PC-9 (cell line): Measurements from ENCODE around the gene E2F1. TPM values are rescaled to one million over a fixed set of nuclear protein-coding genes. Genes with fewer than 3 reads are reported as not detected.

Experiments
- BruUV-seq: library from RNA; stranded (reverse); fragments of 400-500 nt; replicated peaks from 2 replicates; lab custom pipeline; 2021; lab: Mats Ljungman, UMichigan
- CTCF ChIA-PET: fragments of 300-600 bp; sonication (Branson Sonifier 250); formaldehyde crosslinking; loops from one replicate; lab custom pipeline; 2022; ENCODE audit warnings: antibody characterized with exemption; lab: Charles Lee
- POLR2A ChIA-PET: fragments of 300-600 bp; sonication (Branson Sonifier 250); formaldehyde crosslinking; loops from one replicate; lab custom pipeline; 2022; ENCODE audit warnings: antibody characterized with exemption; ENCODE audit not compliant: unreplicated experiment; lab: Charles Lee
- DNase-seq, 2 experiments: peaks; one replicate each; pipeline versions ENCODE4 v3.0.0 to v3.0.0-alpha.2; 2015 to 2022; ENCODE audit warnings: mixed read lengths in 1 of 2
- H2AFZ ChIP-seq: fragments of 200-600 bp; sonication (generic); 2 replicates; pipeline ENCODE4 v1.8.1; 2017; ENCODE audit warnings: antibody characterized with exemption
- H3F3A ChIP-seq: fragments of 200-600 bp; sonication (generic); 2 replicates; pipeline ENCODE4 v1.8.1; 2017; ENCODE audit warnings: antibody characterized with exemption, mild to moderate bottlenecking, low read depth; ENCODE audit not compliant: insufficient read depth
- H3K27ac ChIP-seq: fragments of 200-600 bp; sonication (generic); 2 replicates; pipeline ENCODE4 v1.6.1; 2016; ENCODE audit warnings: mixed run types
- H3K27me3 ChIP-seq: fragments of 200-600 bp; sonication (generic); 2 replicates; pipeline ENCODE4 v1.6.1; 2016; ENCODE audit warnings: low read depth, mixed run types; ENCODE audit not compliant: insufficient read depth
- H3K36me3 ChIP-seq: fragments of 200-600 bp; sonication (generic); 2 replicates; pipeline ENCODE4 v1.6.1; 2016; ENCODE audit warnings: low read depth, mixed run types
- H3K4me1 ChIP-seq: fragments of 200-600 bp; sonication (generic); replicated peaks from 2 replicates; pipeline ENCODE4 v1.6.1; 2016; ENCODE audit warnings: mixed run types; ENCODE audit not compliant: insufficient read depth
- H3K4me2 ChIP-seq: fragments of 200-600 bp; sonication (generic); 2 replicates; pipeline ENCODE4 v1.6.1; 2017; ENCODE audit warnings: mixed run types
- H3K4me3 ChIP-seq: fragments of 200-600 bp; sonication (generic); 2 replicates; pipeline ENCODE4 v1.6.1; 2016; ENCODE audit warnings: mixed run types
- H3K79me2 ChIP-seq: fragments of 200-600 bp; sonication (generic); 2 replicates; pipeline ENCODE4 v1.6.1; 2017; ENCODE audit warnings: low read depth, mixed run types
- H3K9me2 ChIP-seq: fragments of 200-600 bp; sonication (generic); 2 replicates; pipeline ENCODE4 v1.8.1; 2017; ENCODE audit warnings: mild to moderate bottlenecking; ENCODE audit not compliant: insufficient read depth
- H3K9me3 ChIP-seq: fragments of 200-600 bp; sonication (generic); 2 replicates; pipeline ENCODE4 v1.8.1; 2016; ENCODE audit warnings: low read depth; ENCODE audit not compliant: insufficient read depth
- H4K20me1 ChIP-seq: fragments of 200-600 bp; sonication (generic); 2 replicates; pipeline ENCODE4 v1.8.1; 2017; ENCODE audit not compliant: insufficient read depth
- CTCF ChIP-seq: fragments of 200-600 bp; sonication (generic); conservative IDR thresholded peaks from 2 replicates; pipeline ENCODE4 v1.6.1; 2017; ENCODE audit warnings: mixed run types, antibody characterized with exemption, mild to moderate bottlenecking, moderate library complexity
- EZH2 ChIP-seq: fragments of 200-600 bp; sonication (generic); IDR thresholded peaks from 2 replicates; pipeline ENCODE4 v1.8.0; 2017; ENCODE audit warnings: antibody characterized with exemption, low read depth
- intact Hi-C: fragments of 100-400 bp; cut with micrococcal nuclease; formaldehyde crosslinking; loops from one replicate; pipeline ENCODE4 v1.10.0; 2022; ENCODE audit not compliant: unreplicated experiment
- total RNA-seq: library from RNA; stranded (reverse); gene quantifications from 2 replicates; pipeline ENCODE4 v1.2.3, GENCODE V29; 2021

Gene E2F1
- total RNA-seq, 1 experiment from 2014 or later: 31.5 TPM

- Histone ChIP-seq H2AFZ (no peak overlapping the region), H3K27me3 (no peaks in the 10 kb centered on the region), H3F3A (peaks cover 16% of the 10 kb centered on the region; the same call in 1 of the 2 replicates), H3K9me2 (no peaks in the 10 kb centered on the region), H3K79me2 (peaks cover 27% of the 10 kb centered on the region), H3K4me1 (peaks cover 33% of the 10 kb centered on the region), H3K9me3 (no peaks in the 10 kb centered on the region), H3K4me2 (no peak overlapping the region; the same call in 1 of the 2 replicates), H3K27ac (no peak overlapping the region), H3K36me3 (no peaks in the 10 kb centered on the region), H3K4me3 (no peak overlapping the region), H4K20me1 (no peaks in the 10 kb centered on the region)
- BruUV-seq: no TSS peak
- ChIA-PET POLR2A (interaction anchor here (0.5 kb wide), 1 partner anchor 703 kb away, joined by 3 read pairs; no protein-coding TSS in a partner anchor), CTCF (no interaction called here)
- intact Hi-C loops: no loop called here
- TF ChIP-seq CTCF (no peak), EZH2 (no peak)
- DNase-seq: peak in 1 of 2 experiments; percentile 17
Observed at GRCh38 chr20:33687370-33687915, 1.3 kb upstream of the E2F1 start.

DNA sequence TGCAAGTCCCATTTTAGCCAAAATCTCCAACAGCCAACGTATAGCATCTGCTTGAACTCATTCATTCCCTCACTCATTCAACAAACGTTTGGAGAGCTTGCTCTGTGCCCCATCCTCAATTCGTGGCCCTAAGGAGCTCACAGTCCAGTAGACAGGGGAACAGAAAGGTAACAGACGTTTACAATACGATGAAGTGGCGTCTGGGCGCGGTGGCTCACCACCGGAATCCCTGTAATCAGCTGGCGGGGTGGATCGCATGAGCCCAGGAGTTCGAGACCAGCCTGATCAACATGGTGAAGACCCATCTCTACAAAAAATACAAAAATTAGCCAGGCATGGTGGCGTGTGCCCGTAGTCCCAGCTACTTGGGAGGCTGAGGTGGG lies 790 bp upstream of the E2F1 start:
- peak overlapping the region; percentile 67 for H2AFZ ChIP-seq
- H3K79me2 ChIP-seq: peaks cover 30% of the 10 kb centered on the region
- peak overlapping the region; percentile 68 for H3K4me2 ChIP-seq
- POLR2A ChIA-PET: interaction anchor here (0.5 kb wide), 1 partner anchor 704 kb away, joined by 3 read pairs; no protein-coding TSS in a partner anchor
- no peaks in the 10 kb centered on the region for H4K20me1 ChIP-seq
- no peak for TF ChIP-seq CTCF
- TF ChIP-seq EZH2: no peak
- H3K27me3 ChIP-seq: no peaks in the 10 kb centered on the region
- H3K9me3 ChIP-seq: no peaks in the 10 kb centered on the region
- intact Hi-C loops: loop anchor here (1.0 kb wide), 1 partner anchor 44 kb away; the partner anchor contains the start of gene ZNF341
- peaks cover 33% of the 10 kb centered on the region for H3K4me1 ChIP-seq
- no TSS peak for BruUV-seq
- peak overlapping the region; percentile 41; the same call in 1 of the 2 replicates for H3K4me3 ChIP-seq
- no peak for DNase-seq
- no peak overlapping the region for H3K27ac ChIP-seq
- no peaks in the 10 kb centered on the region for H3K9me2 ChIP-seq
- H3K36me3 ChIP-seq: no peaks in the 10 kb centered on the region
- H3F3A ChIP-seq: peaks cover 16% of the 10 kb centered on the region; the same call in 1 of the 2 replicates
- CTCF ChIA-PET: no interaction called here

GRCh38 chr20:33685328-33686099 lies 671 bp downstream of the E2F1 start:
- H2AFZ ChIP-seq: peak overlapping the region; percentile 84; the same call in 1 of the 2 replicates
- TF ChIP-seq EZH2 (no peak), CTCF (no peak)
- H3K4me3 ChIP-seq: peak overlapping the region; percentile 73
- peak overlapping the region; percentile 100 for H3K4me2 ChIP-seq
- TSS peak; percentile 63 for BruUV-seq
- CTCF ChIA-PET: interaction anchor here (1.0 kb wide), 1 partner anchor 19 kb away, joined by 3 read pairs; the partner anchor contains the start of gene ACTL10
- peaks cover 30% of the 10 kb centered on the region for H3K79me2 ChIP-seq
- no peaks in the 10 kb centered on the region for H3K9me3 ChIP-seq
- H3K27me3 ChIP-seq: no peaks in the 10 kb centered on the region
- peaks cover 32% of the 10 kb centered on the region for H3K4me1 ChIP-seq
- no peaks in the 10 kb centered on the region for H3K9me2 ChIP-seq
- no peaks in the 10 kb centered on the region for H3K36me3 ChIP-seq
- H3F3A ChIP-seq: peaks cover 16% of the 10 kb centered on the region; the same call in 1 of the 2 replicates
- DNase-seq: peak; percentile 37 to 44
- H3K27ac ChIP-seq: no peak overlapping the region
- intact Hi-C loops: loop anchor here (1.0 kb wide), 1 partner anchor 46 kb away; the partner anchor contains the start of gene ZNF341
- H4K20me1 ChIP-seq: no peaks in the 10 kb centered on the region
- POLR2A ChIA-PET: interaction anchor here (0.7 kb wide), 1 partner anchor 312 kb away, joined by 6 read pairs; no protein-coding TSS in a partner anchor
